NCI-H526 (cell line): ENCODE results near the gene TIMM21.

ENCODE experiments used
- DNase-seq, 2 experiments: peaks; one replicate each; lab custom pipeline; 2025; lab: John Stamatoyannopoulos, UW

The TIMM21 gene

GRCh38 chr18:74148543-74149070, 284 bp downstream of the TIMM21 start:
- no peak for DNase-seq

GRCh38 chr18:74149878-74150277, 1.6 kb downstream of the TIMM21 start:
- DNase-seq = no peak

GRCh38 chr18:74152270-74152669, 3.9 kb downstream of the TIMM21 start:
- DNase-seq = no peak

- DNase-seq = no peak
Measured at GRCh38 chr18:74152857-74153256, 4.5 kb downstream of the TIMM21 start.

GRCh38 chr18:74153377-74153776, 5.1 kb downstream of the TIMM21 start:
- no peak for DNase-seq

- no peak for DNase-seq
Measured at GRCh38 chr18:74153793-74154192, 5.5 kb downstream of the TIMM21 start.

- no peak for DNase-seq
Measured at GRCh38 chr18:74154716-74155115, 6.4 kb downstream of the TIMM21 start.

- no peak for DNase-seq
Measured at GRCh38 chr18:74155276-74155675, 7.0 kb downstream of the TIMM21 start.

- no peak for DNase-seq
Measured at GRCh38 chr18:74163019-74163660, 14.8 kb downstream of the TIMM21 start.

- peak; percentile 35 to 45 for DNase-seq
Measured at GRCh38 chr18:74166386-74166785, 18.1 kb downstream of the TIMM21 start.

- DNase-seq = no peak
Measured at GRCh38 chr18:74171910-74172606, 23.7 kb downstream of the TIMM21 start.

- DNase-seq = peak in 1 of 2 experiments; percentile 26
Measured at GRCh38 chr18:74172697-74173433, 24.5 kb downstream of the TIMM21 start.

- DNase-seq = no peak
Measured at GRCh38 chr18:74173434-74173750, 25.1 kb downstream of the TIMM21 start.

- DNase-seq = no peak
Measured at GRCh38 chr18:74175658-74176057, 27.3 kb downstream of the TIMM21 start.

- DNase-seq = no peak
Measured at GRCh38 chr18:74178884-74179283, 30.6 kb downstream of the TIMM21 start.

GRCh38 chr18:74179623-74180199, 31.4 kb downstream of the TIMM21 start:
- DNase-seq = no peak

GRCh38 chr18:74182335-74182734, 34.0 kb downstream of the TIMM21 start:
- no peak for DNase-seq

- peak; percentile 58 to 62 for DNase-seq
Measured at GRCh38 chr18:74183130-74183529, 34.8 kb downstream of the TIMM21 start.

- no peak for DNase-seq
Measured at GRCh38 chr18:74184875-74185274, 36.6 kb downstream of the TIMM21 start.

- no peak for DNase-seq
Measured at GRCh38 chr18:74185860-74186259, 37.5 kb downstream of the TIMM21 start.

GRCh38 chr18:74186661-74187060, 38.3 kb downstream of the TIMM21 start:
- DNase-seq = no peak

- no peak for DNase-seq
Measured at GRCh38 chr18:74190086-74190485, 41.8 kb downstream of the TIMM21 start.

GRCh38 chr18:74191577-74191976, 43.3 kb downstream of the TIMM21 start:
- no peak for DNase-seq
